Thyroid gland (tissue), 4 donors: ENCODE results near the gene TRIM8. TPM values are rescaled to one million over a fixed set of nuclear protein-coding genes. Genes with fewer than 3 reads are reported as not detected.

ENCODE experiments used
- DNase-seq, 2 donors: peaks; one replicate each; pipeline ENCODE4 v3.0.0-alpha.2; 2019
- H3K27ac ChIP-seq, 3 donors: fragments of 200-600 bp; sonication (generic); 1 replicate in 2 of 3; 2 replicates in 1 of 3; pipeline ENCODE4 v1.5.1; 2016 to 2019; ENCODE audit warnings: mild to moderate bottlenecking in 1 of 3, moderate library complexity in 1 of 3
- H3K27me3 ChIP-seq: fragments of 200-600 bp; sonication (generic); one replicate; pipeline ENCODE4 v1.5.1; 2019
- H3K36me3 ChIP-seq, 2 donors: fragments of 200-600 bp; sonication (generic); one replicate each; pipeline ENCODE4 v1.5.1; 2016 to 2019
- H3K4me1 ChIP-seq, 2 donors: fragments of 200-600 bp; sonication (generic); one replicate each; pipeline ENCODE4 v1.5.1; 2017 to 2019
- H3K4me3 ChIP-seq, 3 donors: fragments of 200-600 bp; sonication (generic); replicated peaks in 1 of 3; 1 replicate in 2 of 3; 2 replicates in 1 of 3; pipeline ENCODE4 v1.5.1; 2016; ENCODE audit warnings: mild to moderate bottlenecking in 1 of 3
- H3K9me3 ChIP-seq: fragments of 200-600 bp; sonication (generic); one replicate; pipeline ENCODE4 v1.5.1; 2017
- POLR2A ChIP-seq, 2 donors: fragments of 450-650 bp; IDR thresholded peaks; one replicate each; pipeline ENCODE4 v1.6.1; 2017; ENCODE audit warnings: antibody characterized with exemption in 2 of 2, mild to moderate bottlenecking in 2 of 2, moderate library complexity in 1 of 2
- WGBS, 2 donors: methylation state at CpG; one replicate each; pipeline ENCODE4 v1.1.5; 2017; 5-methylcytosine and 5-hydroxymethylcytosine counted together
- intact Hi-C: fragments of 100-400 bp; cut with DNase I; formaldehyde crosslinking; loops from one replicate; pipeline ENCODE4 v1.15.1; 2023
- total RNA-seq, 4 donors: library from RNA; depleted of rRNA; stranded (reverse); fragments of >200 nt; gene quantifications; one replicate each; pipeline ENCODE4 v1.2.3, GENCODE V29; 2016
- TF ChIP-seq, protein P1 (sequence below), 6 experiments: fragments of 200-600 bp in 3 of 6; fragments of 450-650 bp in 3 of 6; sonication (generic) in 3 of 6; IDR thresholded peaks; one replicate each; pipeline ENCODE4 v1.5.1; 2016 to 2019; ENCODE audit warnings: antibody characterized with exemption in 6 of 6, mild to moderate bottlenecking in 2 of 6, inconsistent platforms in 1 of 6, moderate library complexity in 1 of 6

TRIM8 gene
- total RNA-seq, 4 donors from 2014 or later, result 138 to 187 (median 162) TPM

DNA sequence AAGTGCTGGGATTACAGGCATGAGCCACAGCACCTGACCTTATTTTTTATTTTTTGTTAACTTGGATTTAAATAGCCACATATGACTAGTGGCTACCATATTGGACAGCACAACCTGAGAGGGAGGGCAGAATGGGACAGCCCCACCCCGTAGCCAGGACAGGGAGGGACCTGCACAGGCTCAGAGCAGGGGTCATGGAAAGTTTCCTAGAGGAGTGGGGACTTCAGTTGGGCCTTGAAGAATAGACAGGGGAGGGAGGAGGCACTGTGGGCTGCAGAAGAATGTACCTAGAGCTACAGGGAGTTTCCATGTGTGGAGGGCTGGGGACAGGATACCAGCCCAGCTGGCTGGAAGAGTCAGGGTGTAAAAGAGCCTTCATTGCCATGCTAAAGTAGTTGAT lies 8.8 kb downstream of the TRIM8 start:
- no peak overlapping the region for H3K27ac ChIP-seq
- TF ChIP-seq, protein P1, sequence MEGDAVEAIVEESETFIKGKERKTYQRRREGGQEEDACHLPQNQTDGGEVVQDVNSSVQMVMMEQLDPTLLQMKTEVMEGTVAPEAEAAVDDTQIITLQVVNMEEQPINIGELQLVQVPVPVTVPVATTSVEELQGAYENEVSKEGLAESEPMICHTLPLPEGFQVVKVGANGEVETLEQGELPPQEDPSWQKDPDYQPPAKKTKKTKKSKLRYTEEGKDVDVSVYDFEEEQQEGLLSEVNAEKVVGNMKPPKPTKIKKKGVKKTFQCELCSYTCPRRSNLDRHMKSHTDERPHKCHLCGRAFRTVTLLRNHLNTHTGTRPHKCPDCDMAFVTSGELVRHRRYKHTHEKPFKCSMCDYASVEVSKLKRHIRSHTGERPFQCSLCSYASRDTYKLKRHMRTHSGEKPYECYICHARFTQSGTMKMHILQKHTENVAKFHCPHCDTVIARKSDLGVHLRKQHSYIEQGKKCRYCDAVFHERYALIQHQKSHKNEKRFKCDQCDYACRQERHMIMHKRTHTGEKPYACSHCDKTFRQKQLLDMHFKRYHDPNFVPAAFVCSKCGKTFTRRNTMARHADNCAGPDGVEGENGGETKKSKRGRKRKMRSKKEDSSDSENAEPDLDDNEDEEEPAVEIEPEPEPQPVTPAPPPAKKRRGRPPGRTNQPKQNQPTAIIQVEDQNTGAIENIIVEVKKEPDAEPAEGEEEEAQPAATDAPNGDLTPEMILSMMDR (IDR thresholded peaks at IDR 0.05), result no peak
- no peak for TF ChIP-seq POLR2A (IDR thresholded peaks at IDR 0.05)
- no peaks in the 10 kb centered on the region for H3K27me3 ChIP-seq
- 76 to 79% methylated on average over 1 of the region's 1 CpG for WGBS, 2 donors
- no peaks in the 10 kb centered on the region for H3K9me3 ChIP-seq
- intact Hi-C loops, result no loop called here
- DNase-seq, result no peak
- no peak overlapping the region for H3K4me3 ChIP-seq
- peaks cover 29 to 52% of the 10 kb centered on the region in 2 donors for H3K36me3 ChIP-seq
- H3K4me1 ChIP-seq, result peaks cover 41 to 55% of the 10 kb centered on the region in 2 donors

DNA sequence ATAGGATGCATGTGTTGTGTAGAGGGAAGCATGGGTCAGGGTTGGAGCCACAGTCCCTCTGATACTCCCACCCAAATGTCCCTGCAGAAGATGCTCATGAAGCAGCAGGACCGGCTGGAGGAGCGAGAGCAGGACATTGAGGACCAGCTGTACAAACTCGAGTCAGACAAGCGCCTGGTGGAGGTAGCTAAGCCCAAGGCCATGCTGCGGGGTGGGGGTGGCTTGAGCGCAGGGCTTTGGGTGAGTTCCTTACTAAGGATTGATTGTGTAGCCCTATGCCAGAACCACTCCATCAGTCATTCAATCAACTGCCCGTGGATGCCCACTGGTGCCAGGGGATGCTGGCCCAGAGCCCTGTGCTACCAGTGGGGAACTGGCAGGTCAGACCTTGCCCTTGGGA lies 10.3 kb downstream of the TRIM8 start:
- Histone ChIP-seq H3K36me3 (peaks cover 35 to 59% of the 10 kb centered on the region in 2 donors), H3K27ac (no peak overlapping the region), H3K27me3 (no peaks in the 10 kb centered on the region), H3K4me1 (peaks cover 26 to 47% of the 10 kb centered on the region in 2 donors), H3K9me3 (no peaks in the 10 kb centered on the region), H3K4me3 (no peak overlapping the region)
- no peak for DNase-seq
- intact Hi-C loops, result no loop called here
- TF ChIP-seq POLR2A (IDR thresholded peaks at IDR 0.05), result no peak
- TF ChIP-seq, protein P1 (IDR thresholded peaks at IDR 0.05), result no peak
- 74 to 82% methylated on average over 3 to 7 of the region's 7 CpGs for WGBS, 2 donors

DNA sequence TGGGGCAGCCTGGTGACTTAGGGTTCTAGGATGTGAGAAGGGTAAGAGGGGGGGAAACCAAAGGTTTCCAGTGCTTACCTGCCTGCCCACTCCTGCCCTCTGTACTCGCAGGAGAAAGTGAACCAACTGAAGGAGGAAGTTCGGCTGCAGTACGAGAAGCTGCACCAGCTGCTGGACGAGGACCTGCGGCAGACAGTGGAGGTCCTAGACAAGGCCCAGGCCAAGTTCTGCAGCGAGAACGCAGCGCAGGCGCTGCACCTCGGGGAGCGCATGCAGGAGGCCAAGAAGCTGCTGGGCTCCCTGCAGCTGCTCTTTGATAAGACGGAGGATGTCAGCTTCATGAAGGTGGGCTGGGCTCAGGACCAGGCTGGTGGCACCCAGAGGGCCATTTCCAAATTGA lies 10.7 kb downstream of the TRIM8 start:
- H3K36me3 ChIP-seq, result peaks cover 35 to 59% of the 10 kb centered on the region in 2 donors
- intact Hi-C loops, result no loop called here
- WGBS, 2 donors, result 88 to 91% methylated on average over 7 to 11 of the region's 12 CpGs
- H3K9me3 ChIP-seq, result no peaks in the 10 kb centered on the region
- no peaks in the 10 kb centered on the region for H3K27me3 ChIP-seq
- no peak for DNase-seq
- TF ChIP-seq, protein P1 (IDR thresholded peaks at IDR 0.05), result no peak
- no peak for TF ChIP-seq POLR2A (IDR thresholded peaks at IDR 0.05)
- H3K4me1 ChIP-seq, result peaks cover 22 to 43% of the 10 kb centered on the region in 2 donors
- no peak overlapping the region for H3K27ac ChIP-seq
- no peak overlapping the region for H3K4me3 ChIP-seq

DNA sequence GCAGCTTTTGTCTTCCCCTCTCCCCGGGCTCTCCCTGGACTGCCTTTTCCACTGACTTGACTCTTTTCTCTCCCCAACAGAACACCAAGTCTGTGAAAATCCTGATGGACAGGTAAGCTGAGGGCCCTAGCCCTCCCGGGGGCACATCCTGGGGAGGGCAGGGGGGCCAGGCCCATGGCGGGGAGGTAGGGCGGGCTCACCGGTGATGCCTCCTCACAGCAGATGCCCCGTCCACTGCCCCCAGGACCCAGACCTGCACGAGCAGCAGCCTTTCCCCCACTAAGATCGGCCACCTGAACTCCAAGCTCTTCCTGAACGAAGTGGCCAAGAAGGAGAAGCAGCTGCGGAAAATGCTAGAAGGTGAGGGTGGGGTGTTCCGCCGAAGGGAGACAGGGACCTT lies 11.7 kb downstream of the TRIM8 start:
- intact Hi-C loops, result no loop called here
- no peak for TF ChIP-seq POLR2A (IDR thresholded peaks at IDR 0.05)
- Histone ChIP-seq H3K36me3 (peaks cover 35 to 59% of the 10 kb centered on the region in 2 donors), H3K4me3 (no peak overlapping the region), H3K4me1 (peaks cover 15 to 42% of the 10 kb centered on the region in 2 donors), H3K9me3 (no peaks in the 10 kb centered on the region), H3K27me3 (no peaks in the 10 kb centered on the region), H3K27ac (no peak overlapping the region)
- no peak for DNase-seq
- 88 to 94% methylated on average over 6 to 12 of the region's 12 CpGs for WGBS, 2 donors

DNA sequence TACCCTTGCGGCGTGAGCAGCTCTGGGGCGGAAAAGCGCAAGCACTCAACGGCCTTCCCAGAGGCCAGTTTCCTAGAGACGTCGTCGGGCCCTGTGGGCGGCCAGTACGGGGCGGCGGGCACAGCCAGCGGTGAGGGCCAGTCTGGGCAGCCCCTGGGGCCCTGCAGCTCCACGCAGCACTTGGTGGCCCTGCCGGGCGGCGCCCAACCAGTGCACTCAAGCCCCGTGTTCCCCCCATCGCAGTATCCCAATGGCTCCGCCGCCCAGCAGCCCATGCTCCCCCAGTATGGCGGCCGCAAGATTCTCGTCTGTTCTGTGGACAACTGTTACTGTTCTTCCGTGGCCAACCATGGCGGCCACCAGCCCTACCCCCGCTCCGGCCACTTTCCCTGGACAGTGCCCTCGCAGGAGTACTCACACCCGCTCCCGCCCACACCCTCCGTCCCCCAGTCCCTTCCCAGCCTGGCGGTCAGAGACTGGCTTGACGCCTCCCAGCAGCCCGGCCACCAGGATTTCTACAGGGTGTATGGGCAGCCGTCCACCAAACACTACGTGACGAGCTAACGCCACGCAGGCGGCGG lies 12.6 kb downstream of the TRIM8 start:
- Histone ChIP-seq H3K4me3 (no peak overlapping the region), H3K27me3 (no peaks in the 10 kb centered on the region), H3K36me3 (peaks cover 35 to 59% of the 10 kb centered on the region in 2 donors), H3K9me3 (no peaks in the 10 kb centered on the region), H3K4me1 (peaks cover 10 to 40% of the 10 kb centered on the region in 2 donors), H3K27ac (peak overlapping the region in 2 of 3 donors; percentile 35 to 66)
- no peak for DNase-seq
- 90 to 91% methylated on average over 24 to 34 of the region's 42 CpGs for WGBS, 2 donors
- TF ChIP-seq POLR2A (IDR thresholded peaks at IDR 0.05), result no peak
- TF ChIP-seq, protein P1 (IDR thresholded peaks at IDR 0.05), result no peak
- intact Hi-C loops, result no loop called here
